Endometrial microvascular endothelial cells (primary cell): Measurements from ENCODE around the gene EGLN2. TPM values are rescaled to one million over a fixed set of nuclear protein-coding genes. Genes with fewer than 3 reads are reported as not detected.
"Not testable (repeated sequence)": the region's sequence is repeated elsewhere in the genome, so short reads cannot be mapped to it uniquely, and the experiment has no call there.

Experiments
- in situ Hi-C: cut with HindIII; loops from 2 replicates; pipeline ENCODE4 v1.10.0; 2017; ENCODE audit warnings: low sequenced_read_pairs, low pct_unique_long_range_greater_than_20kb; ENCODE audit errors: inconsistent ontology term
- total RNA-seq: library from RNA; depleted of rRNA; stranded (reverse); fragments of >200 nt; gene quantifications from one replicate; pipeline ENCODE4 v1.2.3, GENCODE V29; 2015; ENCODE audit errors: inconsistent ontology term

The EGLN2 gene
- total RNA-seq, 1 donor from 2014 or later = 121 TPM

- in situ Hi-C loops = no loop called here
Measured at GRCh38 chr19:40774916-40775631, 23.9 kb upstream of the EGLN2 start, which contains the start of gene MIA. MIA (plus strand) TSS chr19:40775521; CDS start chr19:40775543, 22 bp downstream.

- in situ Hi-C loops = no loop called here
Measured at GRCh38 chr19:40775632-40776022, 23.4 kb upstream of the EGLN2 start.

- in situ Hi-C loops = no loop called here
Measured at GRCh38 chr19:40776364-40776763, 22.6 kb upstream of the EGLN2 start.

GRCh38 chr19:40776932-40777644 lies 21.9 kb upstream of the EGLN2 start:
- in situ Hi-C loops = no loop called here

- in situ Hi-C loops = no loop called here
Measured at GRCh38 chr19:40777645-40777936, 21.4 kb upstream of the EGLN2 start.

- in situ Hi-C loops = no loop called here
Measured at GRCh38 chr19:40777937-40778705, 20.9 kb upstream of the EGLN2 start, which contains the start of gene RAB4B. RAB4B (plus strand) TSS chr19:40778247; CDS start chr19:40778376, 129 bp downstream.

GRCh38 chr19:40778706-40779284 lies 20.2 kb upstream of the EGLN2 start:
- in situ Hi-C loops = no loop called here

- in situ Hi-C loops = no loop called here
Measured at GRCh38 chr19:40780582-40780981, 18.4 kb upstream of the EGLN2 start.

- in situ Hi-C loops = no loop called here
Measured at GRCh38 chr19:40781140-40781539, 17.9 kb upstream of the EGLN2 start.

- in situ Hi-C loops = no loop called here
Measured at GRCh38 chr19:40783711-40784110, 15.3 kb upstream of the EGLN2 start.

- in situ Hi-C loops = not testable (repeated sequence)
Measured at GRCh38 chr19:40784146-40784545, 14.8 kb upstream of the EGLN2 start.

- in situ Hi-C loops = no loop called here
Measured at GRCh38 chr19:40785526-40785925, 13.5 kb upstream of the EGLN2 start.

GRCh38 chr19:40786060-40787037 lies 12.6 kb upstream of the EGLN2 start:
- in situ Hi-C loops = no loop called here

- in situ Hi-C loops = no loop called here
Measured at GRCh38 chr19:40791349-40791748, 7.6 kb upstream of the EGLN2 start.

GRCh38 chr19:40791996-40792395 lies 7.0 kb upstream of the EGLN2 start:
- in situ Hi-C loops = no loop called here

GRCh38 chr19:40797166-40797962 lies 1.6 kb upstream of the EGLN2 start:
- in situ Hi-C loops = no loop called here

GRCh38 chr19:40797963-40798682 lies 868 bp upstream of the EGLN2 start:
- in situ Hi-C loops = no loop called here
